ENCODE results near the gene TTC39A. TPM values are rescaled to one million over a fixed set of nuclear protein-coding genes. Genes with fewer than 3 reads are reported as not detected.

TTC39A gene
- polyA plus RNA-seq, 1 donor from 2014 or later: not detected

- Mint-ChIP-seq H3K4me3 (no peak overlapping the region), H3K27ac (no peak overlapping the region), H3K4me1 (peaks cover 6 to 8% (median 7%) of the 10 kb centered on the region in 3 donors), H3K9me3 (no peaks in the 10 kb centered on the region), H3K36me3 (no peaks in the 10 kb centered on the region), H3K27me3 (peaks cover 20% of the 10 kb centered on the region)
Measured at GRCh38 chr1:51345300-51345687, 14.9 kb upstream of the TTC39A start.

GRCh38 chr1:51344602-51345299 is 14.4 kb upstream of the TTC39A start:
- Mint-ChIP-seq H3K4me3 (no peak overlapping the region), H3K27me3 (peaks cover 20% of the 10 kb centered on the region), H3K27ac (no peak overlapping the region), H3K4me1 (peaks cover 6 to 8% (median 7%) of the 10 kb centered on the region in 3 donors), H3K9me3 (no peaks in the 10 kb centered on the region), H3K36me3 (no peaks in the 10 kb centered on the region)

GRCh38 chr1:51344276-51344601 is 13.9 kb upstream of the TTC39A start:
- H3K36me3 Mint-ChIP-seq: no peaks in the 10 kb centered on the region
- H3K9me3 Mint-ChIP-seq: no peaks in the 10 kb centered on the region
- H3K27me3 Mint-ChIP-seq: peaks cover 20% of the 10 kb centered on the region
- peaks cover 6 to 8% (median 7%) of the 10 kb centered on the region in 3 donors for H3K4me1 Mint-ChIP-seq
- H3K4me3 Mint-ChIP-seq: no peak overlapping the region
- no peak overlapping the region for H3K27ac Mint-ChIP-seq

GRCh38 chr1:51343624-51344023 is 13.3 kb upstream of the TTC39A start:
- peaks cover 6 to 8% (median 7%) of the 10 kb centered on the region in 3 donors for H3K4me1 Mint-ChIP-seq
- H3K36me3 Mint-ChIP-seq: no peaks in the 10 kb centered on the region
- peaks cover 20% of the 10 kb centered on the region for H3K27me3 Mint-ChIP-seq
- H3K27ac Mint-ChIP-seq: peak overlapping the region in 1 of 3 donors; percentile 8
- no peaks in the 10 kb centered on the region for H3K9me3 Mint-ChIP-seq
- peak overlapping the region in 1 of 4 donors; percentile 19 for H3K4me3 Mint-ChIP-seq

- no peaks in the 10 kb centered on the region for H3K9me3 Mint-ChIP-seq
- H3K36me3 Mint-ChIP-seq: no peaks in the 10 kb centered on the region
- H3K27ac Mint-ChIP-seq: no peak overlapping the region
- H3K27me3 Mint-ChIP-seq: peaks cover 20% of the 10 kb centered on the region
- H3K4me3 Mint-ChIP-seq: peak overlapping the region in 1 of 4 donors; percentile 35
- H3K4me1 Mint-ChIP-seq: peaks cover 6 to 8% (median 7%) of the 10 kb centered on the region in 3 donors
Measured at GRCh38 chr1:51342591-51343206, 12.3 kb upstream of the TTC39A start.

GRCh38 chr1:51341876-51342496 is 11.6 kb upstream of the TTC39A start:
- peaks cover 7 to 8% (median 8%) of the 10 kb centered on the region in 3 donors for H3K4me1 Mint-ChIP-seq
- no peak overlapping the region for H3K27ac Mint-ChIP-seq
- H3K4me3 Mint-ChIP-seq: no peak overlapping the region
- H3K36me3 Mint-ChIP-seq: no peaks in the 10 kb centered on the region
- H3K9me3 Mint-ChIP-seq: no peaks in the 10 kb centered on the region
- H3K27me3 Mint-ChIP-seq: peaks cover 21% of the 10 kb centered on the region

- Mint-ChIP-seq H3K36me3 (no peaks in the 10 kb centered on the region), H3K4me3 (no peak overlapping the region), H3K9me3 (no peaks in the 10 kb centered on the region), H3K27me3 (peaks cover 18% of the 10 kb centered on the region), H3K4me1 (peaks cover 3 to 5% (median 4%) of the 10 kb centered on the region in 3 donors), H3K27ac (no peak overlapping the region)
Measured at GRCh38 chr1:51340380-51340779, 10.0 kb upstream of the TTC39A start.

- Mint-ChIP-seq H3K36me3 (no peaks in the 10 kb centered on the region), H3K27me3 (peaks cover 2% of the 10 kb centered on the region), H3K9me3 (no peaks in the 10 kb centered on the region), H3K4me1 (peaks cover 0 to 2% (median 0%) of the 10 kb centered on the region in 3 donors), H3K4me3 (no peak overlapping the region), H3K27ac (no peak overlapping the region)
Measured at GRCh38 chr1:51336711-51337110, 6.3 kb upstream of the TTC39A start.

- Mint-ChIP-seq H3K36me3 (no peaks in the 10 kb centered on the region), H3K4me3 (no peak overlapping the region), H3K9me3 (no peaks in the 10 kb centered on the region), H3K4me1 (peaks cover 0 to 4% (median 2%) of the 10 kb centered on the region in 3 donors), H3K27ac (no peak overlapping the region), H3K27me3 (peaks cover 6% of the 10 kb centered on the region)
Measured at GRCh38 chr1:51336004-51336403, 5.6 kb upstream of the TTC39A start.

GRCh38 chr1:51331206-51332100 is 1.1 kb upstream of the TTC39A start:
- H3K27me3 Mint-ChIP-seq: peaks cover 14% of the 10 kb centered on the region
- H3K27ac Mint-ChIP-seq: no peak overlapping the region
- H3K4me1 Mint-ChIP-seq: peaks cover 0 to 7% (median 5%) of the 10 kb centered on the region in 3 donors
- peak overlapping the region; percentile 27 to 89 (median 77) for H3K4me3 Mint-ChIP-seq
- no peaks in the 10 kb centered on the region for H3K9me3 Mint-ChIP-seq
- no peaks in the 10 kb centered on the region for H3K36me3 Mint-ChIP-seq

GRCh38 chr1:51329443-51330325 is 678 bp downstream of the TTC39A start:
- H3K36me3 Mint-ChIP-seq: peaks cover 2% of the 10 kb centered on the region
- H3K9me3 Mint-ChIP-seq: no peaks in the 10 kb centered on the region
- peak overlapping the region in 3 of 4 donors; percentile 65 to 76 (median 71) for H3K4me3 Mint-ChIP-seq
- H3K27me3 Mint-ChIP-seq: peaks cover 14% of the 10 kb centered on the region
- H3K4me1 Mint-ChIP-seq: peaks cover 0 to 7% (median 5%) of the 10 kb centered on the region in 3 donors
- H3K27ac Mint-ChIP-seq: peak overlapping the region in 1 of 3 donors; percentile 88

GRCh38 chr1:51328926-51329325 is 1.4 kb downstream of the TTC39A start:
- Mint-ChIP-seq H3K27ac (peak overlapping the region in 1 of 3 donors; percentile 88), H3K27me3 (peaks cover 14% of the 10 kb centered on the region), H3K9me3 (no peaks in the 10 kb centered on the region), H3K36me3 (peaks cover 2% of the 10 kb centered on the region), H3K4me3 (peak overlapping the region in 2 of 4 donors; percentile 65 to 69), H3K4me1 (peaks cover 0 to 7% (median 5%) of the 10 kb centered on the region in 3 donors)

GRCh38 chr1:51328279-51328678 is 2.1 kb downstream of the TTC39A start:
- Mint-ChIP-seq H3K4me1 (peaks cover 0 to 9% (median 5%) of the 10 kb centered on the region in 3 donors), H3K36me3 (peaks cover 2% of the 10 kb centered on the region), H3K27me3 (peaks cover 14% of the 10 kb centered on the region), H3K4me3 (no peak overlapping the region), H3K9me3 (no peaks in the 10 kb centered on the region), H3K27ac (no peak overlapping the region)

GRCh38 chr1:51327386-51327785 is 3.0 kb downstream of the TTC39A start:
- peaks cover 2% of the 10 kb centered on the region for H3K36me3 Mint-ChIP-seq
- peaks cover 14% of the 10 kb centered on the region for H3K27me3 Mint-ChIP-seq
- H3K4me3 Mint-ChIP-seq: no peak overlapping the region
- H3K27ac Mint-ChIP-seq: no peak overlapping the region
- no peaks in the 10 kb centered on the region for H3K9me3 Mint-ChIP-seq
- H3K4me1 Mint-ChIP-seq: peaks cover 0 to 9% (median 5%) of the 10 kb centered on the region in 3 donors

All from IgD-negative memory B cell (primary cell).